Measurements from ENCODE around the gene EHD4.
A peak's percentile ranks its signal among the peaks of the same experiment; 100 is the strongest.

The EHD4 gene

GRCh38 chr15:41933326-41933725 lies 39.0 kb downstream of the EHD4 start:
- no peak overlapping the region for H3K27ac ChIP-seq

GRCh38 chr15:41932511-41933289 lies 39.7 kb downstream of the EHD4 start:
- TF ChIP-seq CTCF (conservative IDR thresholded peaks at IDR 0.05): no peak
- no peak overlapping the region for H3K27ac ChIP-seq

More at GRCh38 chr15:41933326-41933725, 39.0 kb downstream of the EHD4 start:
- TF ChIP-seq CTCF (conservative IDR thresholded peaks at IDR 0.05): no peak

- TF ChIP-seq CTCF (conservative IDR thresholded peaks at IDR 0.05): no peak
- no peak overlapping the region for H3K27ac ChIP-seq
These were observed 40.3 kb downstream of the EHD4 start for GRCh38 chr15:41932101-41932500.

GRCh38 chr15:41930867-41931222 lies 41.5 kb downstream of the EHD4 start:
- no peak overlapping the region for H3K27ac ChIP-seq
- no peak for TF ChIP-seq CTCF (conservative IDR thresholded peaks at IDR 0.05)

GRCh38 chr15:41930221-41930866 lies 42.0 kb downstream of the EHD4 start:
- H3K27ac ChIP-seq: peak overlapping the region; percentile 75; the same call in 1 of the 2 replicates
- no peak for TF ChIP-seq CTCF (conservative IDR thresholded peaks at IDR 0.05)

GRCh38 chr15:41928637-41929620 lies 43.4 kb downstream of the EHD4 start:
- H3K27ac ChIP-seq: peak overlapping the region; percentile 75
- no peak for TF ChIP-seq CTCF (conservative IDR thresholded peaks at IDR 0.05)

- peak overlapping the region; percentile 75 for H3K27ac ChIP-seq
- no peak for TF ChIP-seq CTCF (conservative IDR thresholded peaks at IDR 0.05)
These were observed 44.3 kb downstream of the EHD4 start for GRCh38 chr15:41928100-41928499.
